Thyroid gland (tissue), 4 donors: Measurements from ENCODE around the gene PPM1L.

ENCODE experiments used
- CTCF ChIP-seq, 6 experiments: fragments of 200-600 bp in 3 of 6; fragments of 450-650 bp in 3 of 6; sonication (generic) in 3 of 6; IDR thresholded peaks; one replicate each; pipeline ENCODE4 v1.5.1; 2016 to 2019; ENCODE audit warnings: antibody characterized with exemption in 6 of 6, mild to moderate bottlenecking in 2 of 6, inconsistent platforms in 1 of 6, moderate library complexity in 1 of 6
- POLR2A ChIP-seq, 2 donors: fragments of 450-650 bp; IDR thresholded peaks; one replicate each; pipeline ENCODE4 v1.6.1; 2017; ENCODE audit warnings: antibody characterized with exemption in 2 of 2, mild to moderate bottlenecking in 2 of 2, moderate library complexity in 1 of 2

- TF ChIP-seq POLR2A (IDR thresholded peaks at IDR 0.05) (no peak), CTCF (IDR thresholded peaks at IDR 0.05) (no peak)
Observed at GRCh38 chr3:160757233-160758106, 1.4 kb downstream of the PPM1L start.
